HEK293T (cell line): ENCODE results near the gene ENTPD1.

Experiments used
- ARNT ChIP-seq: fragments of 450-650 bp; IDR thresholded peaks from 2 replicates; pipeline ENCODE4 v1.6.1; 2017; ENCODE audit warnings: mild to moderate bottlenecking
- CTBP1 ChIP-seq: fragments of 450-650 bp; IDR thresholded peaks from 2 replicates; pipeline ENCODE4 v1.6.1; 2016; ENCODE audit warnings: borderline replicate concordance
- ELF4 ChIP-seq: fragments of 450-650 bp; IDR thresholded peaks from 2 replicates; pipeline ENCODE4 v1.6.1; 2017; ENCODE audit warnings: antibody characterized with exemption
- FOXM1 ChIP-seq: fragments of 450-650 bp; IDR thresholded peaks from 2 replicates; pipeline ENCODE4 v1.6.1; 2017; ENCODE audit warnings: mild to moderate bottlenecking, borderline replicate concordance
- LEF1 ChIP-seq: fragments of 450-650 bp; IDR thresholded peaks from 2 replicates; pipeline ENCODE4 v1.6.1; 2017; ENCODE audit warnings: mild to moderate bottlenecking, borderline replicate concordance
- SP1 ChIP-seq: fragments of 450-650 bp; IDR thresholded peaks from 2 replicates; pipeline ENCODE4 v1.6.1; 2017
- TARDBP ChIP-seq: fragments of 450-650 bp; IDR thresholded peaks from 2 replicates; pipeline ENCODE4 v1.6.1; 2016
- ZNF384 ChIP-seq: fragments of 450-650 bp; IDR thresholded peaks from 2 replicates; pipeline ENCODE4 v1.6.1; 2016

- TF ChIP-seq SP1 (no peak), CTBP1 (no peak), ZNF384 (no peak), FOXM1 (no peak), LEF1 (no peak), ELF4 (no peak), ARNT (no peak), TARDBP (no peak)
Measured at GRCh38 chr10:95845411-95845810, 89.4 kb downstream of the ENTPD1 start.
